GM12874 (cell line): Measurements from ENCODE around the gene TAMALIN.

ENCODE experiments used
- TF ChIP-seq, protein P1 (sequence below): IDR thresholded peaks from 2 replicates; pipeline ENCODE4 v1.5.1; 2011; ENCODE audit warnings: low read depth, mild to moderate bottlenecking, control low read depth, low read length, moderate library complexity; ENCODE audit not compliant: insufficient read depth

The TAMALIN gene

DNA sequence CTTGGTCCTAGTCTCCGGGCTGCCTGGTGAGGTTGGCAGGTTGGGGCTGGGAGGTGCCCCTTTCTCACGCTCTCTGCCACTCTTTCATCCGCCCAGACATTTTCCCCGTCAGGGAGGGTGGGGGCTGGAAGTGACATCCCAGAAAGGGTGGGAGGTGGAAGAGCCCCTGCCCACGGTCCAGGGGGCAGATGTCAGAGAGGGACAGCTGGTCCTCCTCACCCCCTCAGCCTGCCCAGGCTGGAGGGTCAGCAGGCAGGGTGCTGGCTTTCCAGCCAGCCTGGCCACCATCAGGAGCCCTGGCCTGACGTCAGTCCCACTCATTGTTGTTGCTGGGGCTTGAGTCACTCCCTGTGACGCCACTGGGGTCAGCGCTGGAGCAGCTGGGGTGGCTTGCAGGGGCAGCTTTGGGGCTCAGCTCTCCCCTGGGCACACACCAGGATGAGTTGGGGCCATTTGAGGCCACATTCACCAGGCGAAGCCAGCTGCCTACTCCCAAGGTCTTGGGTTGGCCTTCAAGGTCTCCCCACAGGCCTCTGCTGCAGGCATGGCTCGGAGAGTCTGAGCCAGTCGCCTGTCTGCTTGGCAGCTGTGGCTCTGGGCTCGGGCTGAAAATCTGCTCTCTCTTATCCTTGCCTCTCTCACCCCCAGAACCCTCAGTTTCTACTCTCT is 57.4 kb downstream of the TAMALIN start:
- TF ChIP-seq, protein P1, sequence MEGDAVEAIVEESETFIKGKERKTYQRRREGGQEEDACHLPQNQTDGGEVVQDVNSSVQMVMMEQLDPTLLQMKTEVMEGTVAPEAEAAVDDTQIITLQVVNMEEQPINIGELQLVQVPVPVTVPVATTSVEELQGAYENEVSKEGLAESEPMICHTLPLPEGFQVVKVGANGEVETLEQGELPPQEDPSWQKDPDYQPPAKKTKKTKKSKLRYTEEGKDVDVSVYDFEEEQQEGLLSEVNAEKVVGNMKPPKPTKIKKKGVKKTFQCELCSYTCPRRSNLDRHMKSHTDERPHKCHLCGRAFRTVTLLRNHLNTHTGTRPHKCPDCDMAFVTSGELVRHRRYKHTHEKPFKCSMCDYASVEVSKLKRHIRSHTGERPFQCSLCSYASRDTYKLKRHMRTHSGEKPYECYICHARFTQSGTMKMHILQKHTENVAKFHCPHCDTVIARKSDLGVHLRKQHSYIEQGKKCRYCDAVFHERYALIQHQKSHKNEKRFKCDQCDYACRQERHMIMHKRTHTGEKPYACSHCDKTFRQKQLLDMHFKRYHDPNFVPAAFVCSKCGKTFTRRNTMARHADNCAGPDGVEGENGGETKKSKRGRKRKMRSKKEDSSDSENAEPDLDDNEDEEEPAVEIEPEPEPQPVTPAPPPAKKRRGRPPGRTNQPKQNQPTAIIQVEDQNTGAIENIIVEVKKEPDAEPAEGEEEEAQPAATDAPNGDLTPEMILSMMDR: no peak
